GM12878 (cell line): ENCODE results near the gene UTP4. TPM values are rescaled to one million over a fixed set of nuclear protein-coding genes. Genes with fewer than 3 reads are reported as not detected.
A peak's percentile ranks its signal among the peaks of the same experiment; 100 is the strongest.

Source experiments
- BHLHE40 ChIP-seq, 2 experiments: fragments of 450-650 bp in 1 of 2; IDR thresholded peaks; 2 replicates each; pipeline ENCODE4 v1.6.1; 2011 to 2017; ENCODE audit warnings: low read depth in 2 of 2, borderline replicate concordance in 1 of 2, improper control_type of control experiment in 1 of 2, low read length in 1 of 2, mild to moderate bottlenecking in 1 of 2
- CEBPB ChIP-seq, 2 experiments: fragments of 150-350 bp in 1 of 2; IDR thresholded peaks; 2 replicates each; pipeline ENCODE4 v1.6.1; 2012 to 2014; ENCODE audit warnings: low read depth in 2 of 2, low read length in 2 of 2, borderline replicate concordance in 1 of 2, inconsistent platforms in 1 of 2
- CHD4 ChIP-seq: fragments of 200-600 bp; sonication (generic); IDR thresholded peaks from 2 replicates; pipeline ENCODE4 v1.6.1; 2016; ENCODE audit warnings: mild to moderate bottlenecking
- EP300 ChIP-seq, 2 experiments: fragments of 150-350 bp in 1 of 2; IDR thresholded peaks; 2 replicates each; pipeline ENCODE4 v1.6.1; 2011 to 2012; ENCODE audit warnings: low read depth in 2 of 2, low read length in 2 of 2, borderline replicate concordance in 1 of 2, improper control_type of control experiment in 1 of 2, inconsistent platforms in 1 of 2; ENCODE audit not compliant: control insufficient read depth in 1 of 2
- ETV6 ChIP-seq, 2 experiments: fragments of 450-650 bp in 1 of 2; IDR thresholded peaks in 1 of 2; conservative IDR thresholded peaks in 1 of 2; 2 replicates each; pipeline ENCODE4 v1.6.1; 2014; ENCODE audit warnings: antibody characterized with exemption in 1 of 2, borderline replicate concordance in 1 of 2, low read depth in 1 of 2, mild to moderate bottlenecking in 1 of 2, moderate library complexity in 1 of 2
- EZH2 ChIP-seq: IDR thresholded peaks from 2 replicates; pipeline ENCODE4 v1.6.1; 2012; ENCODE audit warnings: low read depth, mild to moderate bottlenecking, control low read depth, inconsistent platforms, low read length, borderline replicate concordance; ENCODE audit not compliant: control insufficient read depth
- FOXM1 ChIP-seq: IDR thresholded peaks from 2 replicates; pipeline ENCODE4 v1.6.1; 2012; ENCODE audit warnings: low read depth, mild to moderate bottlenecking, inconsistent platforms, low read length, moderate library complexity
- GABPA ChIP-seq: IDR thresholded peaks from 2 replicates; pipeline ENCODE4 v1.6.1; 2014; ENCODE audit warnings: antibody characterized with exemption, low read depth, mild to moderate bottlenecking, inconsistent platforms
- HDAC2 ChIP-seq: fragments of 200-600 bp; sonication (generic); IDR thresholded peaks from 2 replicates; pipeline ENCODE4 v1.6.1; 2017
- HDAC6 ChIP-seq: fragments of 200-600 bp; sonication (generic); IDR thresholded peaks from one replicate; pipeline ENCODE4 v1.8.0; 2017; ENCODE audit warnings: antibody characterized with exemption; ENCODE audit not compliant: unreplicated experiment
- PAX8 ChIP-seq: fragments of 450-650 bp; IDR thresholded peaks from 2 replicates; pipeline ENCODE4 v1.6.1; 2017; ENCODE audit warnings: mild to moderate bottlenecking, moderate library complexity
- POLR2AphosphoS5 ChIP-seq: IDR thresholded peaks from 2 replicates; pipeline ENCODE4 v1.6.1; 2011; ENCODE audit warnings: mild to moderate bottlenecking, low read length, inconsistent platforms
- RFX5 ChIP-seq: IDR thresholded peaks from 2 replicates; pipeline ENCODE4 v1.6.1; 2011; ENCODE audit warnings: low read depth, low read length, improper control_type of control experiment
- SMAD5 ChIP-seq: IDR thresholded peaks from 2 replicates; pipeline ENCODE4 v1.6.1; 2016; ENCODE audit warnings: antibody characterized with exemption, low read depth
- SPI1 ChIP-seq: IDR thresholded peaks from 2 replicates; pipeline ENCODE4 v1.6.1; 2011; ENCODE audit warnings: low read depth, mild to moderate bottlenecking, low read length, moderate library complexity, borderline replicate concordance; ENCODE audit not compliant: insufficient read depth
- TBL1XR1 ChIP-seq: IDR thresholded peaks from 2 replicates; pipeline ENCODE4 v1.6.1; 2012; ENCODE audit warnings: low read depth, low read length, improper control_type of control experiment
- YY1 ChIP-seq: IDR thresholded peaks from 2 replicates; pipeline ENCODE4 v1.6.1; 2011; ENCODE audit warnings: low read depth, mild to moderate bottlenecking, low read length
- polyA plus RNA-seq, 11 experiments: library from polyadenylated mRNA; depleted of rRNA in 4 of 11; unstranded in 6 of 11; stranded (reverse) in 5 of 11; fragments of >200 nt; fragmentation: Nextera tagmentation in 4 of 11; fragmentation: Illumina TruSeq in 1 of 11; extraction: Ambion mirVana in 4 of 11; extraction: Trizol in 1 of 11; gene quantifications; 1 replicate in 1 of 11; 2 replicates in 10 of 11; pipeline versions ENCODE4 v1.2.1 to v1.2.3, GENCODE V29; 2011 to 2016; ENCODE audit warnings: inconsistent platforms in 2 of 11, missing spikeins in 2 of 11, low read depth in 1 of 11
- total RNA-seq, 4 experiments: library from RNA; depleted of rRNA in 3 of 4; stranded (reverse); fragments of >200 nt in 3 of 4; fragmentation: Illumina TruSeq in 1 of 4; extraction: Trizol in 1 of 4; gene quantifications; 2 replicates each; pipeline versions ENCODE4 v1.2.1 to v1.2.3, GENCODE V29; 2013 to 2021
- TF ChIP-seq, protein P1 (sequence below): IDR thresholded peaks from 2 replicates; pipeline ENCODE4 v1.6.1; 2012; ENCODE audit warnings: low read depth, low read length, improper control_type of control experiment
- TF ChIP-seq, protein P2 (sequence below): fragments of 450-650 bp; IDR thresholded peaks from 2 replicates; pipeline ENCODE4 v1.6.1; 2016; ENCODE audit warnings: mild to moderate bottlenecking, moderate library complexity, borderline replicate concordance
- TF ChIP-seq, protein P3 (sequence below): fragments of 450-650 bp; IDR thresholded peaks from 2 replicates; pipeline ENCODE4 v1.6.1; 2017; ENCODE audit warnings: mild to moderate bottlenecking
- TF ChIP-seq, protein P4 (sequence below): IDR thresholded peaks from 2 replicates; pipeline ENCODE4 v1.6.1; 2011; ENCODE audit warnings: low read depth, low read length, improper control_type of control experiment, borderline replicate concordance

The UTP4 gene
- total and polyA plus RNA-seq, 10 of the 15 experiments (the other 5 are each of a cell fraction or from before 2014, with no cell fraction given) = 32.5 to 131 (median 84.0) TPM

DNA sequence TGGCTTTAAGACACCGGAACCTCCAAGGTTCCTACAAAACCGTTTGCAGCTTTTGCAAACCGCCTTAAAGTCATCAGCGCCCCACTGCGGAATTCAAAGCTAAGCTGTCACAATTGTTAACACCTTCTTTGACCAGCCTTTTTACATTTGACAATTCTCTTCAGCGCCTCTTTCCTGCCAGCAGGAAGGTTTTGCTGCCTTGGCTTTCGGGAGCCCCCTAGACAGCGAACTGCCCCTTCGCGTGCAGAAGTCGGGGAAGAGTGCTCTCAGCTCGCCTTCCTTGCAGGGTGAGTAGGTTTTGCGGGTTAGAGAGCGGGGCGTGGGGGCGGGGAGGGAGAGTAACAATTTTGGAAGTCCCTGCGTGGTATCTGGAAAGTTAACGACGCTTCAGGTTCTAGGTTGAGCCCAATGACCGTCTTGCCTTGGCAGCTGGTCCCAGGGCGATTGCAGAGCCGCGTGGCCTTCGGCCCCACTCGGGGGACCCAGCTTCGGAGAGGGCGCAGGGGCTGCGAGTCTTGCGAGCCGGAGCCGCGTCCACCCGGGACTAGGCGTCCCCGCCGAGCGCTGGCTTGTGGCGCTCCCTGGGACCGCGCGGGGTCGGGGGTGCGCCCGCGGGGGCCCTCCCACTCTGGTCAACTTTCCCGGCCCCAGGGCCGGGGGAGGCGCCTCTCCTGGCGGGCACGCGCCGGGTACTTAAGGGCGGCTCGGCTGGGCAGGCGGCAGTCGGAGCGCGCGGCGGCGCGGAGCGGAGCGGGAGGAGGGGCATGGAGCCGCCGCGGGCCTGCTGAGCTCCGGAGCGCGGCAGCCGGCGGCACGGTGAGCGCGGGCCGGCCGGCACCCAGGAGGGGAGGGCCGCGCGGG lies 26.7 kb upstream of the UTP4 start, which contains the start of gene HAS3 (continued):
- TF ChIP-seq, protein P1, sequence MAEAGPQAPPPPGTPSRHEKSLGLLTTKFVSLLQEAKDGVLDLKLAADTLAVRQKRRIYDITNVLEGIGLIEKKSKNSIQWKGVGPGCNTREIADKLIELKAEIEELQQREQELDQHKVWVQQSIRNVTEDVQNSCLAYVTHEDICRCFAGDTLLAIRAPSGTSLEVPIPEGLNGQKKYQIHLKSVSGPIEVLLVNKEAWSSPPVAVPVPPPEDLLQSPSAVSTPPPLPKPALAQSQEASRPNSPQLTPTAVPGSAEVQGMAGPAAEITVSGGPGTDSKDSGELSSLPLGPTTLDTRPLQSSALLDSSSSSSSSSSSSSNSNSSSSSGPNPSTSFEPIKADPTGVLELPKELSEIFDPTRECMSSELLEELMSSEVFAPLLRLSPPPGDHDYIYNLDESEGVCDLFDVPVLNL = no peak
- no peak for TF ChIP-seq SMAD5
- TF ChIP-seq, protein P2, sequence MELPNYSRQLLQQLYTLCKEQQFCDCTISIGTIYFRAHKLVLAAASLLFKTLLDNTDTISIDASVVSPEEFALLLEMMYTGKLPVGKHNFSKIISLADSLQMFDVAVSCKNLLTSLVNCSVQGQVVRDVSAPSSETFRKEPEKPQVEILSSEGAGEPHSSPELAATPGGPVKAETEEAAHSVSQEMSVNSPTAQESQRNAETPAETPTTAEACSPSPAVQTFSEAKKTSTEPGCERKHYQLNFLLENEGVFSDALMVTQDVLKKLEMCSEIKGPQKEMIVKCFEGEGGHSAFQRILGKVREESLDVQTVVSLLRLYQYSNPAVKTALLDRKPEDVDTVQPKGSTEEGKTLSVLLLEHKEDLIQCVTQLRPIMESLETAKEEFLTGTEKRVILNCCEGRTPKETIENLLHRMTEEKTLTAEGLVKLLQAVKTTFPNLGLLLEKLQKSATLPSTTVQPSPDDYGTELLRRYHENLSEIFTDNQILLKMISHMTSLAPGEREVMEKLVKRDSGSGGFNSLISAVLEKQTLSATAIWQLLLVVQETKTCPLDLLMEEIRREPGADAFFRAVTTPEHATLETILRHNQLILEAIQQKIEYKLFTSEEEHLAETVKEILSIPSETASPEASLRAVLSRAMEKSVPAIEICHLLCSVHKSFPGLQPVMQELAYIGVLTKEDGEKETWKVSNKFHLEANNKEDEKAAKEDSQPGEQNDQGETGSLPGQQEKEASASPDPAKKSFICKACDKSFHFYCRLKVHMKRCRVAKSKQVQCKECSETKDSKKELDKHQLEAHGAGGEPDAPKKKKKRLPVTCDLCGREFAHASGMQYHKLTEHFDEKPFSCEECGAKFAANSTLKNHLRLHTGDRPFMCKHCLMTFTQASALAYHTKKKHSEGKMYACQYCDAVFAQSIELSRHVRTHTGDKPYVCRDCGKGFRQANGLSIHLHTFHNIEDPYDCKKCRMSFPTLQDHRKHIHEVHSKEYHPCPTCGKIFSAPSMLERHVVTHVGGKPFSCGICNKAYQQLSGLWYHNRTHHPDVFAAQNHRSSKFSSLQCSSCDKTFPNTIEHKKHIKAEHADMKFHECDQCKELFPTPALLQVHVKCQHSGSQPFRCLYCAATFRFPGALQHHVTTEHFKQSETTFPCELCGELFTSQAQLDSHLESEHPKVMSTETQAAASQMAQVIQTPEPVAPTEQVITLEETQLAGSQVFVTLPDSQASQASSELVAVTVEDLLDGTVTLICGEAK = no peak
- no peak for TF ChIP-seq TBL1XR1
- TF ChIP-seq BHLHE40 (IDR thresholded peaks at IDR 0.05; ENCODE audit: borderline replicate concordance in 1 of 2, low read depth in 2 of 2, low read length in 1 of 2) = 0 out of 4 replicates have a peak, but pooled peaks of 1 of the 2 experiments have one; percentile 38
- TF ChIP-seq PAX8 = no peak
- no peak for TF ChIP-seq RFX5
- TF ChIP-seq CHD4 = no peak
- TF ChIP-seq EZH2 = no peak
- TF ChIP-seq EP300 (IDR thresholded peaks at IDR 0.05; ENCODE audit: borderline replicate concordance in 1 of 2, control insufficient read depth in 1 of 2, low read depth in 2 of 2, low read length in 2 of 2) = no peak
- TF ChIP-seq ETV6 (conservative IDR thresholded peaks at IDR 0.05 in 1 of 2, IDR thresholded peaks at IDR 0.05 in 1 of 2; ENCODE audit: borderline replicate concordance in 1 of 2, low read depth in 1 of 2) = no peak
- TF ChIP-seq POLR2AphosphoS5 = no peak
- TF ChIP-seq FOXM1 = no peak
- no peak for TF ChIP-seq CEBPB (IDR thresholded peaks at IDR 0.05; ENCODE audit: borderline replicate concordance in 1 of 2, low read depth in 2 of 2, low read length in 2 of 2)
- TF ChIP-seq, protein P3, sequence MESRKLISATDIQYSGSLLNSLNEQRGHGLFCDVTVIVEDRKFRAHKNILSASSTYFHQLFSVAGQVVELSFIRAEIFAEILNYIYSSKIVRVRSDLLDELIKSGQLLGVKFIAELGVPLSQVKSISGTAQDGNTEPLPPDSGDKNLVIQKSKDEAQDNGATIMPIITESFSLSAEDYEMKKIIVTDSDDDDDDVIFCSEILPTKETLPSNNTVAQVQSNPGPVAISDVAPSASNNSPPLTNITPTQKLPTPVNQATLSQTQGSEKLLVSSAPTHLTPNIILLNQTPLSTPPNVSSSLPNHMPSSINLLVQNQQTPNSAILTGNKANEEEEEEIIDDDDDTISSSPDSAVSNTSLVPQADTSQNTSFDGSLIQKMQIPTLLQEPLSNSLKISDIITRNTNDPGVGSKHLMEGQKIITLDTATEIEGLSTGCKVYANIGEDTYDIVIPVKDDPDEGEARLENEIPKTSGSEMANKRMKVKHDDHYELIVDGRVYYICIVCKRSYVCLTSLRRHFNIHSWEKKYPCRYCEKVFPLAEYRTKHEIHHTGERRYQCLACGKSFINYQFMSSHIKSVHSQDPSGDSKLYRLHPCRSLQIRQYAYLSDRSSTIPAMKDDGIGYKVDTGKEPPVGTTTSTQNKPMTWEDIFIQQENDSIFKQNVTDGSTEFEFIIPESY = no peak
- no peak for TF ChIP-seq SPI1
- TF ChIP-seq HDAC6 = peak; percentile 67
- 0 out of 2 replicates have a peak, but pooled peaks have one; percentile 30 for TF ChIP-seq YY1
- TF ChIP-seq, protein P4, sequence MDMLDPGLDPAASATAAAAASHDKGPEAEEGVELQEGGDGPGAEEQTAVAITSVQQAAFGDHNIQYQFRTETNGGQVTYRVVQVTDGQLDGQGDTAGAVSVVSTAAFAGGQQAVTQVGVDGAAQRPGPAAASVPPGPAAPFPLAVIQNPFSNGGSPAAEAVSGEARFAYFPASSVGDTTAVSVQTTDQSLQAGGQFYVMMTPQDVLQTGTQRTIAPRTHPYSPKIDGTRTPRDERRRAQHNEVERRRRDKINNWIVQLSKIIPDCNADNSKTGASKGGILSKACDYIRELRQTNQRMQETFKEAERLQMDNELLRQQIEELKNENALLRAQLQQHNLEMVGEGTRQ = no peak
- no peak for TF ChIP-seq GABPA
- TF ChIP-seq HDAC2 = no peak
